ENCODE data around the gene GNAO1.
"Not testable (repeated sequence)": the region's sequence is repeated elsewhere in the genome, so short reads cannot be mapped to it uniquely, and the experiment has no call there.

The GNAO1 gene

GRCh38 chr16:56396724-56397123, 205.4 kb downstream of the GNAO1 start:
- not testable (repeated sequence) for H3K27me3 ChIP-seq (ENCODE audit: control insufficient read depth in 5 of 5, insufficient read depth in 4 of 5, low read length in 5 of 5); H3K9me3 ChIP-seq (ENCODE audit: control insufficient read depth in 5 of 5, low read length in 5 of 5); H3K4me1 ChIP-seq (ENCODE audit: control insufficient read depth in 5 of 5, insufficient read depth in 5 of 5, low read length in 5 of 5); H3K4me3 ChIP-seq (ENCODE audit: low read depth in 1 of 5, low read length in 5 of 5); H3K9ac ChIP-seq (ENCODE audit: low read length in 5 of 5); H3K27ac ChIP-seq (ENCODE audit: low read depth, low read length)
- peaks cover 18 to 29% (median 19%) of the 10 kb centered on the region in 5 donors for H3K36me3 ChIP-seq (ENCODE audit: control insufficient read depth in 5 of 5, insufficient read depth in 5 of 5, low read length in 5 of 5)

- no peaks in the 10 kb centered on the region for H3K9me3 ChIP-seq (ENCODE audit: control insufficient read depth in 5 of 5, low read length in 5 of 5)
- no peak overlapping the region for H3K27ac ChIP-seq (ENCODE audit: low read depth, low read length)
- no peaks in the 10 kb centered on the region for H3K4me1 ChIP-seq (ENCODE audit: control insufficient read depth in 5 of 5, insufficient read depth in 5 of 5, low read length in 5 of 5)
Measured at GRCh38 chr16:56399047-56399446, 207.8 kb downstream of the GNAO1 start.

GRCh38 chr16:56399486-56399885, 208.2 kb downstream of the GNAO1 start:
- no peaks in the 10 kb centered on the region for H3K9me3 ChIP-seq (ENCODE audit: control insufficient read depth in 5 of 5, low read length in 5 of 5)
- peaks cover 35 to 53% (median 38%) of the 10 kb centered on the region in 5 donors for H3K36me3 ChIP-seq (ENCODE audit: control insufficient read depth in 5 of 5, insufficient read depth in 5 of 5, low read length in 5 of 5)
- no peak overlapping the region for H3K27ac ChIP-seq (ENCODE audit: low read depth, low read length)
- H3K9ac ChIP-seq (ENCODE audit: low read length in 5 of 5) = no peak overlapping the region
- no peaks in the 10 kb centered on the region for H3K27me3 ChIP-seq (ENCODE audit: control insufficient read depth in 5 of 5, insufficient read depth in 4 of 5, low read length in 5 of 5)
- no peak overlapping the region for H3K4me3 ChIP-seq (ENCODE audit: low read depth in 1 of 5, low read length in 5 of 5)
- no peaks in the 10 kb centered on the region for H3K4me1 ChIP-seq (ENCODE audit: control insufficient read depth in 5 of 5, insufficient read depth in 5 of 5, low read length in 5 of 5)

More at GRCh38 chr16:56399047-56399446, 207.8 kb downstream of the GNAO1 start:
- H3K4me3 ChIP-seq (ENCODE audit: low read depth in 1 of 5, low read length in 5 of 5) = no peak overlapping the region
- no peaks in the 10 kb centered on the region for H3K27me3 ChIP-seq (ENCODE audit: control insufficient read depth in 5 of 5, insufficient read depth in 4 of 5, low read length in 5 of 5)
- peaks cover 31 to 49% (median 34%) of the 10 kb centered on the region in 5 donors for H3K36me3 ChIP-seq (ENCODE audit: control insufficient read depth in 5 of 5, insufficient read depth in 5 of 5, low read length in 5 of 5)
- no peak overlapping the region for H3K9ac ChIP-seq (ENCODE audit: low read length in 5 of 5)

GRCh38 chr16:56400458-56400857, 209.2 kb downstream of the GNAO1 start:
- Histone ChIP-seq H3K9me3 (ENCODE audit: control insufficient read depth in 5 of 5, low read length in 5 of 5) (no peaks in the 10 kb centered on the region), H3K4me1 (ENCODE audit: control insufficient read depth in 5 of 5, insufficient read depth in 5 of 5, low read length in 5 of 5) (no peaks in the 10 kb centered on the region), H3K4me3 (ENCODE audit: low read depth in 1 of 5, low read length in 5 of 5) (no peak overlapping the region), H3K9ac (ENCODE audit: low read length in 5 of 5) (no peak overlapping the region), H3K27ac (ENCODE audit: low read depth, low read length) (no peak overlapping the region), H3K36me3 (ENCODE audit: control insufficient read depth in 5 of 5, insufficient read depth in 5 of 5, low read length in 5 of 5) (peaks cover 45 to 59% (median 48%) of the 10 kb centered on the region in 5 donors), H3K27me3 (ENCODE audit: control insufficient read depth in 5 of 5, insufficient read depth in 4 of 5, low read length in 5 of 5) (no peaks in the 10 kb centered on the region)

GRCh38 chr16:56401482-56401881, 210.2 kb downstream of the GNAO1 start:
- no peak overlapping the region for H3K27ac ChIP-seq (ENCODE audit: low read depth, low read length)
- H3K9ac ChIP-seq (ENCODE audit: low read length in 5 of 5) = no peak overlapping the region
- no peaks in the 10 kb centered on the region for H3K4me1 ChIP-seq (ENCODE audit: control insufficient read depth in 5 of 5, insufficient read depth in 5 of 5, low read length in 5 of 5)
- H3K4me3 ChIP-seq (ENCODE audit: low read depth in 1 of 5, low read length in 5 of 5) = no peak overlapping the region
- no peaks in the 10 kb centered on the region for H3K27me3 ChIP-seq (ENCODE audit: control insufficient read depth in 5 of 5, insufficient read depth in 4 of 5, low read length in 5 of 5)
- H3K9me3 ChIP-seq (ENCODE audit: control insufficient read depth in 5 of 5, low read length in 5 of 5) = no peaks in the 10 kb centered on the region
- H3K36me3 ChIP-seq (ENCODE audit: control insufficient read depth in 5 of 5, insufficient read depth in 5 of 5, low read length in 5 of 5) = peaks cover 45 to 59% (median 48%) of the 10 kb centered on the region in 5 donors

- Histone ChIP-seq H3K4me3 (ENCODE audit: low read depth in 1 of 5, low read length in 5 of 5) (no peak overlapping the region), H3K27me3 (ENCODE audit: control insufficient read depth in 5 of 5, insufficient read depth in 4 of 5, low read length in 5 of 5) (no peaks in the 10 kb centered on the region), H3K27ac (ENCODE audit: low read depth, low read length) (no peak overlapping the region), H3K9me3 (ENCODE audit: control insufficient read depth in 5 of 5, low read length in 5 of 5) (no peaks in the 10 kb centered on the region), H3K36me3 (ENCODE audit: control insufficient read depth in 5 of 5, insufficient read depth in 5 of 5, low read length in 5 of 5) (peaks cover 36 to 62% (median 56%) of the 10 kb centered on the region in 5 donors), H3K4me1 (ENCODE audit: control insufficient read depth in 5 of 5, insufficient read depth in 5 of 5, low read length in 5 of 5) (peaks cover 0 to 7% (median 0%) of the 10 kb centered on the region in 5 donors), H3K9ac (ENCODE audit: low read length in 5 of 5) (no peak overlapping the region)
Measured at GRCh38 chr16:56405977-56406672, 214.8 kb downstream of the GNAO1 start.
